Measurements from ENCODE around the gene MYH2.

MYH2 gene

DNA sequence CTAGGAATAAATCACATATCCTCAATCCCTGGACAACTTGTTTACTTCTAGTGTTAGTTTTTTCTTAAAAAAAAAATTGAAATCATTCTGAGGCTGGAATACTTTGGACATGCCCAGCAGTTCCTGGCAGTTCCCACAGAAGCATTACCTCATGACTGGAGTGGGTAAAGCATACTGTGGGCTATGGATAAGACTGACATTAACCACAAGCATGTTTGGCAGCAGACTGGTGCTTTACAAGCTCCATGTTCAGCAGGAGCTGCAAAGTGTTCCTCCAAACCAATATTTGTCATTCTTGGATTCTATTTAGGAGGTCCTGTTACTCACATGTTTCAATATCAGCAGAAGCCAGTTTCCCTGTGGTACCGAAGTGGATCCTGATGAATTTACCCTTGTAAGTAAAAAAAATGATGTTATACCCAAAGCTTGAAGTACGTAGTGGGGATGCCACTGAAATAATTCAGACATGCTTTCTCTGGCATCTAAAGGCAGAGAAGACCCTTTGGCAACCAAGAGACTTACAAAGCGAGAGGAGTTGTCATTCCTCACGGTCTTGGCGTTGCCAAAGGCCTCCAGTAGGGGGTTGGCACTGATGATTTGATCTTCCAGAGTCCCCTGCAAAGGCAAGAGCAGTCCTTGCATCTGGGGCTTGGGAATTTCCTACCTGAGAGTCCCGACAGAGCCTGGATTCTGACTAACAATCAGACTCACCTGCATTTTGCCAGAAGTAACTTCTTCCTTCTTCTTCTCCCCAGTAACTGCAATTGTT is 36.0 kb downstream of the MYH2 start:
- DNase-seq = no peak

DNA sequence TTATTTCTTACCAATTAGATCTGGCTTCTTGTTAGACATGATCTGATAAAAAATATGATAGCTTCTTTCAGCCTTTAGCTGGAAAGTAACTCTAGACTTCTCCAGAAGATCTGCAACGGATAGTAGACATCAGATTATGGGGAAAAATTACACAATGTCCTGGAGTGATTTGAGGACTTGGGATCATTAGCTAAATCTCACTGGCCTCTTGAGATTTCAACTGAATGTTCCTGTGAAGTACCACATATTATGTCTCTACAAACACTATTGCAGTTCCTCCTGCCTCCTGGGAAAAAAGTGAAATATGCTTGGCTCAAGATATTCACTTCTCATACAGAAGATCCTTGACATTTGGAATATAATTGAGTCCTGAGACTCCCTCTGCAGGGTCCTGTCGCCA is 36.6 kb downstream of the MYH2 start:
- DNase-seq = no peak

- no peak for DNase-seq
Observed at GRCh38 chr17:10499950-10500349, 49.5 kb downstream of the MYH2 start.

GRCh38 chr17:10492004-10492403 is 57.5 kb downstream of the MYH2 start:
- DNase-seq = no peak

DNA sequence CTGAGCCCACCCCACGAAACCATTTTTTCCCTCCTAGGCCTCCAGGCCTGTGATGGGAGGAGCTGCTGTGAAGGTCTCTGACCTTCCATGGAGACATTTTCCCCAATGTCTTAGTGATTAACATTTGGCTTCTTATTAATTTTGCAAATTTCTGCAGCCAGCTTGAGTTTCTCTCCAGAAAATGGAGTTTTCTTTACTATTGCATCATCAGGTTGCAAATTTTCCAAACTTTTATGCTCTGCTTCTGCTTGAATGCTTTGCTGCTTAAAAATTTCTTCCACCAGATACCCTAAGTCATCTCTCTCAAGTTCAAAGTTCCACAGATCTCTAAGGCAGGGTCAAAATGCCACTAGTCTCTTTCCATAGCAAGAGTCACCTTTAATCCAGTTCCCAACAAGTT is 67.2 kb downstream of the MYH2 start:
- DNase-seq = no peak

GRCh38 chr17:10477701-10478100 is 71.8 kb downstream of the MYH2 start:
- DNase-seq = no peak

GRCh38 chr17:10474536-10474935 is 74.9 kb downstream of the MYH2 start:
- DNase-seq = no peak

DNA sequence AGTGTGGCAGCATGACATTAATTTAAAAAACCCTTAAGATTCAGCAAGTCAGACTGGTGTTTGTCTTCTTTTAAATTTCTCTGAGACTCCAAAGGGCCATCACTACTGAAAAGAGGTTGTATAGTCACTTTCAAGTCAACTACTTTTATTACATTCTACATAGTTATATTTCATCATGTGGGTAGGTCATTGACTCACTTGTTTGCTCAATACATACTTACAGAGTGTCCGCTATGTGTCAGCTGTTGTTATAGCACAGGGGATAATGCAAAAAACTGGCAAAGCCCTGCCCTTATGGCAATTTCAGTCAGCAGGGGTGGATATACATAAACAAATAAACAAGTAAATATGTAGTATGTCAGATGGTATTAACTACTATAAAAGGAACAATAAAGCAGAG is 77.6 kb downstream of the MYH2 start:
- DNase-seq = no peak

All from 8988T (cell line).